Activated T-cell treated with anti-CD3 and anti-CD28 coated beads for 24 hours (primary cell): ENCODE results near the gene MYL4.
A peak's percentile ranks its signal among the peaks of the same experiment; 100 is the strongest.
"Not testable (repeated sequence)": the region's sequence is repeated elsewhere in the genome, so short reads cannot be mapped to it uniquely, and the experiment has no call there.

Source experiments
- DNase-seq: peaks from one replicate; pipeline ENCODE4 v3.0.0-alpha.2; 2020; ENCODE audit warnings: low read depth

MYL4 gene

DNA sequence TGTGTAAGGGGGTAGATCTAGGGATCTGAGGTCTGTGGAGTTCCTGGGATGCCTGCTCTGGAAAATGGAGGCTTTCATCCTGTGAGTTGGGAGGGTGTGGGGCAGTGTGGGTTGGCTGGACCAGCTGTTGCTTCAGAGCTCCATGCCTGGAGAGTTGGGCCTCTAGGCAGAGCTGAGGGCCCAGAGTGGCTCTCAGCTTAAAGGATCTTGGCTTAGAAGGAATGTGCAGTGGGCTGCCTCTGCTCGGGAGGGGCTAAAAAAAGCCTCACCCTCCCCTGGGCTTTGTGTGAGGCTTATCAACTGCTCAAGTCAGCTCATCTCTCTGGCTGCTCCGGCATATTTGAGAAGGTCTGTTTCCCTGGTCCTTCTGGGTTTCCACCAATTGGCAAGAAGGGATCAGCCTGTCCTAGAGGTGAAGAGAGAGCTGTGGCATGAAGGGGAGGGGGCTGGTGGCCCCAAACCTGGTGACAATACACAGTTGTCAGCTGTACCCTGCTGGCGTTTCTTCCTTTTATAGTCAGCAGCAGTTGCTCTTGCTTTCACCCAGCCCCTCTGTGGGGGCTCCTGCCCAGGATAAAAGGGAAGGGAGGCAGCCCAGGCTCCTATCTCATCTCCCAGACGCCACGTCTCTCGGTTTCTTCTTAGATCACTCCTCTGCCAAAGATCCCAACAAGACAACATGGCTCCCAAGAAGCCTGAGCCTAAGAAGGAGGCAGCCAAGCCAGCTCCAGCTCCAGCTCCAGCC lies at the start of gene MYL4:
MYL4 (plus strand) TSS at position 605 of the 745 bp plus-strand sequence; CDS start at position 680, 75 bp downstream.
- DNase-seq = no peak

- no peak for DNase-seq
Observed at GRCh38 chr17:47162013-47162622, 47.0 kb upstream of the MYL4 start.

DNA sequence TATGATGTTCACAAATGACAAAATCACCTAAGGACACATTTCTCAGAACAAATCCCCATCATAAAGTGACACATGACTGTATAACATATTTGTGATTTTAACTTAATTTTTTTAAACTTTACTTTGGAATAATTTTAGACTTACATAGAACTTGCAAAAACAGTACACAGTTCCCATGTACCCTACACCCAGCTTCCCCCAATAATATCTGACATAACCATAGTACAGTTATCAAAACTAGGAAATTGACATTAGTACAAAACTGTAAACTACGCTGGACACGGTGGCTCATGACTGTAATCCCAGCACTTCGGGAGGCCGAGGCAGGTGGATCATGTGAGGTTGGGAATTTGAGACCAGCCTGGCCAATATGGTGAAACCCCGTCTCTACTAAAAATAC lies 44.9 kb upstream of the MYL4 start:
- no peak for DNase-seq

DNA sequence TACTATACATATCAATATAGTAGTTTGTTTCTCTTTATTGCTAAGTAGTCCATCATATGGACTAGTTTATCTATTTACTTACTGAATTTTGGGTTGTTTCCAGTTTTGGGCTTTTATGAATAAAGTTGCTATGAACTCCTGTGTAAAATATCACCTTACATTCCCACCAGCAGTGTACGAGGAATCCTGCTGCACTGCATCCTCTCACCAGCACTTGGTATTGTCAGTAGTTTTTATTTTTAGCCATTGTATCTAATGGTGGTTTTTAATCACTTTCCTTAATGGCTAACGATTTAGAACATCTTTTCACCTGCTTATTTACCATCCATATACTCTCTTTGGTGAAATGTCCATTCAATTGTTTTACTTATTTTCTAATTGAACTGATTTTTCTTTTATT lies 44.0 kb upstream of the MYL4 start:
- no peak for DNase-seq

GRCh38 chr17:47166854-47167253 lies 42.3 kb upstream of the MYL4 start:
- DNase-seq = not testable (repeated sequence)

GRCh38 chr17:47168896-47169295 lies 40.3 kb upstream of the MYL4 start:
- DNase-seq = not testable (repeated sequence)

DNA sequence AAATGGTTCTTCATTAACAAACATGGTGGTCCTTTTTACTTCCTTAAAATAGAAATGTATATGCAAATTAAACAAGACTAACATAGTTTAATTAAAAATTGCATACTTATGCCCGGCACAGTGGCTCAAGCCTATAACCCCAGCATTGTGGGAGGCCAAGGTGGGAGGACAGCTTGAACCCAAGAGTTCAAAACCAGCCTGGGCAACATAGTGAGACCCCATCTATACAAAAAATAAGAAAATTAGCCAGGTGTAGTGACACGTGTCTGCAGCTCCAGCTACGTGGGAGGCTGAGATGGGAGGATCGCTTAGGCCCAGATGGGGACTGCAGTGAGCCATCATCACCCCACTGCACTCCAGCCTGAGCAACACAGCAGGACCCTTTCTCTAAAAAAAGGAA lies 38.4 kb upstream of the MYL4 start:
- no peak for DNase-seq

DNA sequence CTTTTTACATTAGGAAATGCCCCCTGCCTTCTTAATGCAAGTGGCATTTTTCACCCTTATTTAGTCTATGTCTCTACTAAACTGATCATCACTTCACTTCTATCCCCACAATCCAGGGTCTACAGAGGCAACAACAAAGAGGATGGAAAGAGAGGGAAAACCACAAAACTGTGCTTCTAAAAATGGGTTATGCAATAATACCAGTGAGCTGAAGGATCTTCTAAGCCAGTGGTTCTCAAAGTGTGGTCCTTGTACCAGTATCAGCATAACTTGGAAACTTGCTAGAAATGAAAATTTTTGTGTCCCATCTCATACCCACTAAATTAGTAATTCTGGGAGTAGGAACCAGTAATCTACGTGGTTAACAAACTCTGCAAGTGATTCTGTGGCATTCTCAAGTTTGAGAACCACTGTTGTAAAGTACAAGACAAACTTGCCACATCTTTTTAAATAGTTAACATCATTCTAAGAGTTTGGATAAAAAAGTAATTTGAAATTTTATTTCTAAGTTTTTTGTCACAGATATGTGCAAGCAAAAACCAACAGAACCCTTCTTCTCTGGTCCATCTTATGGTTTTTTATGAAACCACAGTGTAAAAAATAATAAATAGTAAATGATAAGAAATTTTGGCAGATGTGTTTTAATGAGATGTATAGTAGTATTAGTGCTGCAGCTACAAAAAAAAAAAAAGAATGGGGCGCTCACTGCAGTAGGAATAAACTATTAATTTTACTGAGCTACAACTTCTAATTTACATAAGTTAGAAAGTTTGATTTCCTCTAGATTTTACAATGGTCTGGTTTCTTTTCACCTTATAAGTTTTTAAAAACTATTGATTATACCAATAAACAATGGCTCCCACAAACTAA lies 36.2 kb upstream of the MYL4 start:
- DNase-seq = no peak

- DNase-seq = not testable (repeated sequence)
Observed at GRCh38 chr17:47174823-47175222, 34.3 kb upstream of the MYL4 start.

- DNase-seq = no peak
Observed at GRCh38 chr17:47176389-47176826, 32.7 kb upstream of the MYL4 start.

DNA sequence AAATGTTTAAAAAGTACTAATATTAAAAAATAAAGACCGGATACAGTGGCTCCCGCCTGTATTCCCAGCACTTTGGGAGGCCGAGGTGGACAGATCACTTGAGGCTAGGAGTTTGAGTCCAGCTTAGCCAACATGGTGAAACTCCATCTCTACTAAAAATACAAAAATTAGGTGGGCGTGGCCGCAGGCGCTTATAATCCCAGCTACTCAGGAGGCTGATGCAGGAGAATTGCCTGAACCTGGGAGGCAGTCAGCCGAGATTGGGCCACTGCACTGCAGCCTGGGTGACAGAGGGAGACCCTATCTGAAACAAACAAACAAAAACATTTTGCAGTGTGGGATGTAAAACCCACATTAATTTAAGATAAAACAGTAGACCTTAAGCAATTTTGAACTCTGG lies 31.9 kb upstream of the MYL4 start:
- DNase-seq = no peak

DNA sequence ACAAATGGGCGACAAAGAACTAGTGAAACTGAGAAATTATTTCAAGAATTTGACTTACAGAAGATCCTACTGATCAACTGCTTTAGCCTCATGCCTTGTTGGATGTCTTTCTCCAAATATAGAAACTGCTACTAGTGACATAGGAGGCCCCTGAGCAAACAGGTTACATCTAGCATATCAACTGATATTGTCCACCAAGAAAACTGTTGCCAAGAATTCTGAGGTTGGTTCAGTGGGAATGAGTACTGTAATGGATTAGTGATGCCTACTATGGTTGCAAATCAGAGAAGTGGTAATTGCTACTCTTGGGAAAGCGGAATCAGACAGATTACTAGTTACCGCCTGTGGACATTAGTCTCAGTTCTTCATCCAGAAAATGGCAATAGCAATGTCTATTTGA lies 30.0 kb upstream of the MYL4 start:
- no peak for DNase-seq

DNA sequence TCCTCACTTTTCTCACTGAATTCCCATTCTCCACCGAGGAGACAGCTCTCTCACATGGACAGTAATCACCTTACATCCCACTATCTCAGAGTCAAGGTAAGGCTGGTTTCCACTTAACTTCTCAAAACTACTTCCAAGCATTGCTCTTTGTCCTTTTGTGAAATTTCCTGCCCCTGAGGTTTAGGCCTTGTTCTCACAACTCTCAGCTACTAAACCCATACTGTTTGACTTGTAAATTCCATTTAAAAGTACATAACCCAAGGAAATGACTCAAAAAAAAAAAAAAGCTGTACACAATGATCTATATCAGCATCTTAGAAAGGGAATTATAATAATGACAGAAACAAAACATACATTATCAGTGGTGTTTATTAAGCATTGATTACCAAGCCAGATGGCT lies 28.8 kb upstream of the MYL4 start:
- DNase-seq = no peak

- DNase-seq = not testable (repeated sequence)
Observed at GRCh38 chr17:47180988-47181387, 28.2 kb upstream of the MYL4 start.

GRCh38 chr17:47184681-47185080 lies 24.5 kb upstream of the MYL4 start:
- DNase-seq = no peak

DNA sequence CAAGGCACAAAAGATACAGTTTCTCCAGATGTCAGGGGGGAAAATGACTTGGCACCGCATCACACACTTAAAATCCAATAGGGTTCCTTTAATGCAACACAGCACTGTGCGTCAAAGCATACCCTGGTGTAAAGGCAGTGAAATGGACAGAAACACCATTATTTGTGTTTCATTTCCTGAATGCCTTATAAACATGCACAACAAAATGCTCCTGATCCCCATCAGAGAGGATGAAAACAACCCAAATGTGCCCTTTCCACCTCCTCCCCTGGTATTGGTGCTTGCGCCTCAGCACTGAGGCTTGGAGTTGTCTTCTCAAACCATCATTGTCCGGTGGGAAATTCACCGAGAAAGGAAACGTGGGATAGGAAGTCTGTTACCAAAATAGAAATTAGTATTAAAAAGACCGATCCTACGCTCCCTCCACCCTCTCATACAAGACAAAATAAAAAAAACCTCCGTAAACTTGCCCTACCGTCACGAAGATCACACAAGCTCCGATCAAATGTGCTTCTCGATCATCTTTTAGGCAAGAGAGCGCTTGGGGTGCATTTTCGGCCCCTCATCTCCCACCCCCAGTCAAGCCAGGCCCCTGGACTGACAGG lies 20.8 kb upstream of the MYL4 start:
- DNase-seq = no peak

- peak; percentile 100 for DNase-seq
Observed at GRCh38 chr17:47188876-47189731, 20.0 kb upstream of the MYL4 start, which contains the start of gene CDC27. TSS of gene CDC27 (minus strand) at chr17:47189295. CDS start at chr17:47189172, 123 bp downstream.

DNA sequence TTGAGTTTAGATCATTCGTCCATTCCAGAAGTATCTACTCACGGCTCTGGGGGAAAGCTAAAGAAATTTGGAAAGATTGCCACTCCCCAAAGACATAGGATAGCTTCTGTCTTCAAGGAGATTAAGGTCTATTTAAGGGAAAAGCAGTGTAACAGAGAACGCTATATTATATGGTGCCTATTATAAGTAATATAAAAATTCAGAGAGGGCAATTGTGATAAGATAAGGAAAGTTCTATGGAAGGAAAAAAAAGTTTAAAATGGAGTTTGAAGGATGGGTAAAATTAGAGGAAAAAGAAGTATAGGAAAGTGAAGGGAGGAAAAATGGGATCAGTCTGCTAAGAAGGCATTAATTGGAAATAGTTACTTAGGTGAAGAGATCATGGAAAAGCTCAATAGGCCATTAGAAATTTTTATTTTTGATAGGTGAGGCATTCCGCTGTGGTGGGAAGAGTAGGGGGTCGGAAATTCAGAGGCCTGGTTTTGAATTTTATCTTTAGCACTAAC lies 19.4 kb upstream of the MYL4 start:
- no peak for DNase-seq

DNA sequence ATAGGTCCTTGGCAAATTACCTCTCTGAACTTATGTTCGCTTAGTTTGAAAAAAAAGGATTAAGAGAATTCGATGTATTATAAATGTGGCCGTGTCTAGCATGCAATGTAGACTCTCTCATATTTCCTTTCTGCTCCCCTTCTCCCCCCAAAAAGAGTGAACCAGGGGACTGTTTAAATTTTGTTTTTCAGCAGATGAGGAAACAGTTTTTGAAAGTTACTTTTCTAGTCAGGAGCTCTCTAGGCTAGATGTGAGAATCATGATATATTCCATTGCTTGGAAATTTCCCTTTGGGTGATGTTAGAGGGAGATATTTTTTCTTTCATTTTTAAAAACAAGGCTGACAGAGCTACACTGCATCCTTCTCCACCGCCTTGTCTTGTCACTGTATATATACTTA lies 18.9 kb upstream of the MYL4 start:
- no peak for DNase-seq

- DNase-seq = no peak
Observed at GRCh38 chr17:47190770-47191169, 18.4 kb upstream of the MYL4 start.

DNA sequence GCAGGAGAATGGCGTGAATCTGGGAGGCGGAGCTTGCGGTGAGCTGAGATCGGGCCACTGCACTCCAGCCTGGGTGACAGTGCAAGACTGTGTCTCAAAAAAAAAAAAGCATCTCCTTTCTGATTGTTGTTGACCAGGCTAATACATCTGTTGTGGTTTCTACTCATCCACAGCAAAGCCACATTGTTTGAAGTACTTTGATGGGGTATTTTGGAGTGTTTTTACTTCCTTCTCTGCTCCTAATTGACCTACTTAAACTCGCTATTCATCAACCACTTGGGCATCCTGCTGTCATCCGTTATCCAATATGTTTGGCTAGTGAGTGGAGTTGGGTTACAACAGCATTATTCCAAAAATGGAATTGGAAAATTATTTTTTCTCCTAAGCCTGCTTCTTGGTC lies 16.6 kb upstream of the MYL4 start:
- DNase-seq = no peak
